Neuronal stem cell (in vitro differentiated cells): Measurements from ENCODE around the gene ADNP.

Experiments used
- DNase-seq: peaks from one replicate; pipeline ENCODE4 v3.0.0-alpha.2; 2013; ENCODE audit warnings: low spot score
- H2AFZ ChIP-seq: one replicate; pipeline ENCODE4 v1.6.1; 2013; ENCODE audit warnings: mild to moderate bottlenecking, low read length, inconsistent platforms
- H2AK5ac ChIP-seq: 2 replicates; pipeline ENCODE4 v1.6.1; 2013; ENCODE audit warnings: low read depth, mild to moderate bottlenecking, inconsistent platforms, low read length, moderate library complexity, mixed read lengths
- H2BK120ac ChIP-seq: 2 replicates; pipeline ENCODE4 v1.6.1; 2013; ENCODE audit warnings: low read depth, mild to moderate bottlenecking, inconsistent platforms, low read length, moderate library complexity, mixed read lengths
- H2BK12ac ChIP-seq: one replicate; pipeline ENCODE4 v1.6.1; 2013; ENCODE audit warnings: low read length, inconsistent platforms
- H2BK15ac ChIP-seq: 2 replicates; pipeline ENCODE4 v1.6.1; 2013; ENCODE audit warnings: mild to moderate bottlenecking, low read length, inconsistent platforms, mixed read lengths
- H2BK5ac ChIP-seq: one replicate; pipeline ENCODE4 v1.6.1; 2013; ENCODE audit warnings: inconsistent platforms, mild to moderate bottlenecking, low read length, moderate library complexity
- H3K14ac ChIP-seq: one replicate; pipeline ENCODE4 v1.6.1; 2013; ENCODE audit warnings: low read length, inconsistent platforms
- H3K18ac ChIP-seq: 2 replicates; pipeline ENCODE4 v1.6.1; 2013; ENCODE audit warnings: low read length, inconsistent platforms
- H3K23ac ChIP-seq: 2 replicates; pipeline ENCODE4 v1.6.1; 2013; ENCODE audit warnings: low read depth, mild to moderate bottlenecking, mixed read lengths, low read length, inconsistent platforms; ENCODE audit not compliant: poor library complexity
- H3K27ac ChIP-seq: replicated peaks from 3 replicates; pipeline ENCODE4 v1.5.1; 2013; ENCODE audit warnings: low read length, inconsistent platforms
- H3K27me3 ChIP-seq, 3 experiments: 2 replicates each; pipeline ENCODE4 v1.6.1; 2013; ENCODE audit warnings: low read length in 3 of 3, mild to moderate bottlenecking in 2 of 3, inconsistent platforms in 1 of 3, low read depth in 1 of 3, mixed read lengths in 1 of 3, moderate library complexity in 1 of 3; ENCODE audit not compliant: control insufficient read depth in 3 of 3, insufficient read depth in 3 of 3
- H3K36me3 ChIP-seq, 2 donors: replicated peaks in 1 of 2; 2 replicates each; pipeline ENCODE4 v1.6.1; 2013; ENCODE audit warnings: low read length in 2 of 2; ENCODE audit not compliant: control insufficient read depth in 2 of 2, insufficient read depth in 2 of 2
- H3K4ac ChIP-seq: 2 replicates; pipeline ENCODE4 v1.6.1; 2013; ENCODE audit warnings: inconsistent platforms, mild to moderate bottlenecking, low read length, moderate library complexity
- H3K4me1 ChIP-seq, 2 donors: 1 replicate in 1 of 2; 2 replicates in 1 of 2; pipeline ENCODE4 v1.6.1; 2013; ENCODE audit warnings: low read length in 2 of 2, low read depth in 1 of 2; ENCODE audit not compliant: control insufficient read depth in 2 of 2, insufficient read depth in 1 of 2
- H3K4me2 ChIP-seq: one replicate; pipeline ENCODE4 v1.6.1; 2013; ENCODE audit warnings: mild to moderate bottlenecking, low read length, inconsistent platforms; ENCODE audit not compliant: insufficient read depth, poor library complexity, severe bottlenecking
- H3K4me3 ChIP-seq, 2 donors: 2 replicates each; pipeline ENCODE4 v1.5.1; 2013; ENCODE audit warnings: low read length in 2 of 2, mild to moderate bottlenecking in 2 of 2, inconsistent platforms in 1 of 2, moderate library complexity in 1 of 2
- H3K79me1 ChIP-seq: one replicate; pipeline ENCODE4 v1.6.1; 2013; ENCODE audit warnings: low read depth, mild to moderate bottlenecking, inconsistent platforms, low read length, moderate library complexity
- H3K9ac ChIP-seq: one replicate; pipeline ENCODE4 v1.6.1; 2013; ENCODE audit warnings: mild to moderate bottlenecking, low read depth, low read length, inconsistent platforms; ENCODE audit not compliant: poor library complexity
- H3K9me3 ChIP-seq, 2 donors: replicated peaks in 1 of 2; 2 replicates each; pipeline versions ENCODE3 to v1.6.1; 2013; ENCODE audit warnings: low read length in 2 of 2, mild to moderate bottlenecking in 2 of 2, inconsistent platforms in 1 of 2, low read depth in 1 of 2, mixed read lengths in 1 of 2, moderate library complexity in 1 of 2; ENCODE audit not compliant: control insufficient read depth in 2 of 2, insufficient read depth in 1 of 2
- H4K8ac ChIP-seq: one replicate; pipeline ENCODE4 v1.6.1; 2013; ENCODE audit warnings: low read depth, mild to moderate bottlenecking, inconsistent platforms, low read length, moderate library complexity
- H4K91ac ChIP-seq: one replicate; pipeline ENCODE4 v1.6.1; 2013; ENCODE audit warnings: low read length, low read depth, mild to moderate bottlenecking, inconsistent platforms; ENCODE audit not compliant: poor library complexity
- WGBS, 2 donors: extraction: QIAGEN DNeasy Blood & Tissue Kit; methylation state at CpG; one replicate each; pipeline ENCODE4 v1.1.7; 2013; ENCODE audit warnings: missing lambda C conversion rate in 2 of 2, mixed read lengths in 1 of 2; ENCODE audit not compliant: insufficient read length in 2 of 2, insufficient replicate concordance in 1 of 2; ENCODE audit errors: extremely low coverage in 2 of 2; 5-methylcytosine and 5-hydroxymethylcytosine counted together

The ADNP gene

GRCh38 chr20:50861012-50861411 lies 70.2 kb downstream of the ADNP start:
- Histone ChIP-seq H4K91ac (no peak overlapping the region), H3K23ac (peak overlapping the region; percentile 3), H3K9me3 (no peaks in the 10 kb centered on the region), H3K4ac (no peak overlapping the region), H3K9ac (peak overlapping the region; percentile 63), H2AFZ (no peak overlapping the region), H4K8ac (no peak overlapping the region), H2BK15ac (no peak overlapping the region), H3K27ac (no peak overlapping the region), H3K14ac (no peak overlapping the region), H3K36me3 (no peaks in the 10 kb centered on the region), H2BK120ac (no peak overlapping the region), H3K27me3 (no peaks in the 10 kb centered on the region), H3K4me3 (no peak overlapping the region), H3K79me1 (no peaks in the 10 kb centered on the region), H3K4me2 (no peak overlapping the region), H2BK5ac (peak overlapping the region; percentile 11), H3K18ac (peak overlapping the region; percentile 70), H3K4me1 (peaks cover 0 to 4% of the 10 kb centered on the region in 2 donors), H2AK5ac (no peak overlapping the region), H2BK12ac (no peak overlapping the region)
- no peak for DNase-seq
- WGBS, 2 donors: no CpG with 5 or more reads among the region's 12 CpGs

DNA sequence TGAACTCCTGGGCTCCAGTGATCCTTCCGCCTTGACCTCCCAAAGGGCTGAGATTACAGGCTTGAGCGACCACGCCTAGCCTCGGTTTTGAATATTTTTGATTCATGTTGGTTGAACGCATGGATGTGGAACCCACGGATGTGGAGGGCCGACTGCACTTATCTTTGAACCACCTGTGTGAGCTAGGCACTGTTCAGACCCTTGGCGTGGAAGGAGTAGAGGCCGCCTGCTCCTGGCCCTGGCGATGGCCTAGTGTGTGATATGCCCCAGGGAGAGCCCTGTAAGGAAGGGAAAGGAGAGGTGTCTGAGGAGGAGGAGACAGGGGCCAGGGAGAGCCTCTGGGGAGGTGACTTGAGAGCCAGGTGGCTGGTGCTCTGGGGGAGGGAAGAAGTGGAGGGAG lies 72.1 kb downstream of the ADNP start:
- Histone ChIP-seq H2AFZ (no peak overlapping the region), H3K36me3 (no peaks in the 10 kb centered on the region), H2AK5ac (peak overlapping the region; percentile 88), H3K27ac (no peak overlapping the region), H2BK12ac (no peak overlapping the region), H2BK5ac (no peak overlapping the region), H2BK120ac (no peak overlapping the region), H2BK15ac (no peak overlapping the region), H3K27me3 (no peaks in the 10 kb centered on the region), H3K79me1 (no peaks in the 10 kb centered on the region), H3K4me2 (no peak overlapping the region), H4K8ac (no peak overlapping the region), H3K23ac (no peak overlapping the region), H3K4me1 (peaks cover 0 to 4% of the 10 kb centered on the region in 2 donors), H3K14ac (no peak overlapping the region), H3K4me3 (peak overlapping the region in 1 of 2 donors; percentile 53), H3K18ac (peak overlapping the region; percentile 81), H3K4ac (no peak overlapping the region), H3K9ac (no peak overlapping the region), H3K9me3 (no peaks in the 10 kb centered on the region), H4K91ac (no peak overlapping the region)
- DNase-seq: no peak
- no CpG with 5 or more reads among the region's 10 CpGs for WGBS, 2 donors

DNA sequence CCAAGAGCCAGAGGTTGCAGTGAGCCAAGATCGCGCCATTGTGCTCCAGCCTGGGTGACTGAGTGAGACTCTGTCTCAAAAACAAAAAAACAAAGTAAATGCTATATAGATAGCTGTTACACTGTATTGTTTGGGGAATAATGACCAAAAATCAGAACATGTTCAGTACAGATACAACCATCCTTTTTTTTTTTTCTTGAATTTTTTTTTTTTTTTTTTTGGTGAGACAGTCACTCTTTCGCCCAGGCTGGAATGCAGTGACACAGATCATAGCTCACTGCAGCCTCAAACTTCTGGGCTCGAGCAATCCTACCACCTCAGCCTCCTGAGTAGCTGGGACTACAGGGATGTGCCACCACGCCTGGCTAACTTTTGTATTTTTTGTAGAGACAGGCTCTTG lies 72.7 kb downstream of the ADNP start:
- H2BK5ac ChIP-seq: no peak overlapping the region
- H2BK12ac ChIP-seq: no peak overlapping the region
- H3K23ac ChIP-seq: no peak overlapping the region
- H2BK15ac ChIP-seq: no peak overlapping the region
- H3K4me1 ChIP-seq: peaks cover 0 to 4% of the 10 kb centered on the region in 2 donors
- no peak overlapping the region for H3K9ac ChIP-seq
- no peak overlapping the region for H2BK120ac ChIP-seq
- H3K36me3 ChIP-seq: no peaks in the 10 kb centered on the region
- H3K27ac ChIP-seq: no peak overlapping the region
- no peak overlapping the region for H3K4me2 ChIP-seq
- H3K4ac ChIP-seq: no peak overlapping the region
- no peak overlapping the region for H3K18ac ChIP-seq
- no peak for DNase-seq
- H4K91ac ChIP-seq: no peak overlapping the region
- H3K14ac ChIP-seq: no peak overlapping the region
- no peak overlapping the region for H2AFZ ChIP-seq
- H2AK5ac ChIP-seq: no peak overlapping the region
- no peaks in the 10 kb centered on the region for H3K79me1 ChIP-seq
- WGBS, 2 donors: no CpG with 5 or more reads among the region's 5 CpGs
- no peak overlapping the region for H3K4me3 ChIP-seq
- no peaks in the 10 kb centered on the region for H3K9me3 ChIP-seq
- H4K8ac ChIP-seq: no peak overlapping the region
- no peaks in the 10 kb centered on the region for H3K27me3 ChIP-seq

- Histone ChIP-seq H3K23ac (no peak overlapping the region), H2BK12ac (no peak overlapping the region), H3K36me3 (no peaks in the 10 kb centered on the region), H3K79me1 (no peaks in the 10 kb centered on the region), H3K4me1 (peaks cover 0 to 4% of the 10 kb centered on the region in 2 donors), H3K4me2 (no peak overlapping the region), H3K27me3 (no peaks in the 10 kb centered on the region), H2BK15ac (no peak overlapping the region), H3K27ac (no peak overlapping the region), H4K8ac (no peak overlapping the region), H3K14ac (no peak overlapping the region), H3K9ac (no peak overlapping the region), H2BK5ac (peak overlapping the region; percentile 3), H4K91ac (no peak overlapping the region), H2BK120ac (no peak overlapping the region), H2AFZ (no peak overlapping the region), H3K9me3 (no peaks in the 10 kb centered on the region), H3K18ac (no peak overlapping the region), H3K4ac (no peak overlapping the region), H2AK5ac (no peak overlapping the region), H3K4me3 (no peak overlapping the region)
- DNase-seq: no peak
- no CpG with 5 or more reads among the region's 7 CpGs for WGBS, 2 donors
Measured at GRCh38 chr20:50857348-50857747, 73.9 kb downstream of the ADNP start.
